Measurements from ENCODE around the gene TMEM19.
A peak's percentile ranks its signal among the peaks of the same experiment; 100 is the strongest.

GRCh38 chr12:71639341-71639760, 46.5 kb upstream of the TMEM19 start:
- TF ChIP-seq CTCF (conservative IDR thresholded peaks at IDR 0.05; ENCODE audit: low read depth in 2 of 2) (peak; percentile 35 to 41), EZH2phosphoT487 (IDR thresholded peaks at IDR 0.05; ENCODE audit: unreplicated experiment) (no peak)
